K562 (cell line): ENCODE measurements around the gene LCMT2. TPM values are rescaled to one million over a fixed set of nuclear protein-coding genes. Genes with fewer than 3 reads are reported as not detected.

ENCODE experiments used
- ARHGAP35 ChIP-seq: fragments of 450-650 bp; IDR thresholded peaks from 2 replicates; pipeline ENCODE4 v1.6.1; 2018; ENCODE audit not compliant: partially characterized antibody
- BACH1 ChIP-seq: fragments of 200-800 bp; sonication (Bioruptor generic); IDR thresholded peaks from 2 replicates; pipeline ENCODE4 v1.6.1; 2016; ENCODE audit warnings: missing genetic modification characterization, missing compliant biosample characterization
- BHLHE40 ChIP-seq: IDR thresholded peaks from 2 replicates; pipeline ENCODE4 v1.6.1; 2011; ENCODE audit warnings: low read length, improper control_type of control experiment
- BRCA1 ChIP-seq, 2 experiments: fragments of 450-650 bp in 1 of 2; sonication (generic) in 1 of 2; formaldehyde crosslinking in 1 of 2; IDR thresholded peaks; 2 replicates each; pipeline versions ENCODE4 v1.5.0 to v1.6.1; 2017 to 2020; ENCODE audit warnings: mild to moderate bottlenecking in 1 of 2, missing genetic modification reagents in 1 of 2
- BRD4 ChIP-seq: fragments of 200-600 bp; sonication (generic); IDR thresholded peaks from 2 replicates; pipeline ENCODE4 v1.6.1; 2017; ENCODE audit warnings: inconsistent platforms
- ETS1 ChIP-seq: conservative IDR thresholded peaks from 2 replicates; pipeline ENCODE4 v1.6.1; 2011; ENCODE audit warnings: low read depth, mild to moderate bottlenecking, low read length; ENCODE audit not compliant: control insufficient read depth
- ETV1 ChIP-seq: fragments of 450-650 bp; conservative IDR thresholded peaks from 2 replicates; pipeline ENCODE4 v1.6.1; 2016; ENCODE audit warnings: missing genetic modification characterization, control low read depth, low read depth, missing compliant biosample characterization
- RBM34 ChIP-seq: fragments of 200-400 bp; formaldehyde crosslinking; IDR thresholded peaks from 2 replicates; pipeline ENCODE4 v1.6.1; 2018; ENCODE audit warnings: low read length, borderline replicate concordance; ENCODE audit not compliant: insufficient read depth
- RNF2 ChIP-seq: sonication (generic); IDR thresholded peaks from 2 replicates; pipeline ENCODE4 v1.6.1; 2016
- SAP30 ChIP-seq: fragments of 200-600 bp; sonication (generic); IDR thresholded peaks from 2 replicates; pipeline ENCODE4 v1.6.1; 2012; ENCODE audit warnings: borderline replicate concordance, low read depth, mild to moderate bottlenecking, moderate library complexity, low read length, control low read depth, inconsistent platforms; ENCODE audit not compliant: insufficient read depth, poor library complexity, severe bottlenecking
- SNRNP70 ChIP-seq: fragments of 200-400 bp; formaldehyde crosslinking; optimal IDR thresholded peaks from 2 replicates; pipeline ENCODE3; 2017; ENCODE audit warnings: low read depth, low read length
- TCFL5 ChIP-seq: fragments of 250-450 bp; sonication (Bioruptor Pico); conservative IDR thresholded peaks from 2 replicates; pipeline ENCODE4 v1.6.1; 2021; ENCODE audit warnings: mild to moderate bottlenecking, moderate library complexity, matching md5 sums
- XRCC5 ChIP-seq: fragments of 200-400 bp; formaldehyde crosslinking; IDR thresholded peaks from 2 replicates; pipeline ENCODE4 v1.6.1; 2017; ENCODE audit warnings: low read depth, mild to moderate bottlenecking, low read length
- ZNF347 ChIP-seq: fragments of 450-650 bp; formaldehyde crosslinking; IDR thresholded peaks from 2 replicates; pipeline ENCODE4 v1.4.0; 2020; ENCODE audit warnings: low read depth, mild to moderate bottlenecking, moderate library complexity
- polyA plus RNA-seq, 8 experiments: library from polyadenylated mRNA; depleted of rRNA in 4 of 8; stranded (reverse) in 5 of 8; unstranded in 3 of 8; fragments of >200 nt; fragmentation: Nextera tagmentation in 2 of 8; fragmentation: Illumina TruSeq in 1 of 8; extraction: Ambion mirVana in 2 of 8; extraction: Trizol in 1 of 8; gene quantifications; 2 replicates each; pipeline versions ENCODE4 v1.2.1 to v1.2.3, GENCODE V29; 2011 to 2014; ENCODE audit warnings: inconsistent platforms in 1 of 8, missing spikeins in 1 of 8
- total RNA-seq, 7 experiments: library from RNA; depleted of rRNA in 6 of 7; stranded (reverse); fragments of >200 nt in 6 of 7; fragmentation: Illumina TruSeq in 2 of 7; extraction: Trizol in 2 of 7; gene quantifications; 2 replicates each; pipeline versions ENCODE4 v1.2.1 to v1.2.3, GENCODE V29; 2011 to 2021; ENCODE audit warnings: low replicate concordance in 1 of 7
- TF ChIP-seq, protein P1 (sequence below): fragments of 250-450 bp; sonication (Bioruptor Pico); IDR thresholded peaks from 2 replicates; pipeline ENCODE4 v1.4.0; 2020; ENCODE audit warnings: mild to moderate bottlenecking, moderate library complexity, borderline replicate concordance
- TF ChIP-seq, protein P2 (sequence below): fragments of 250-450 bp; sonication (Bioruptor Pico); IDR thresholded peaks from 2 replicates; pipeline ENCODE4 v1.8.0; 2022; ENCODE audit warnings: inconsistent platforms, mild to moderate bottlenecking, moderate library complexity, borderline replicate concordance
- TF ChIP-seq, protein P3 (sequence below): sonication (generic); formaldehyde crosslinking; IDR thresholded peaks from 2 replicates; pipeline ENCODE4 v1.9.0; 2022; ENCODE audit warnings: mild to moderate bottlenecking, missing genetic modification reagents

LCMT2 gene
- total and polyA plus RNA-seq, 9 of the 15 experiments (the other 6 are each of a cell fraction or from before 2014, with no cell fraction given) = 2.5 to 22.3 (median 15.2) TPM

- TF ChIP-seq, protein P1, sequence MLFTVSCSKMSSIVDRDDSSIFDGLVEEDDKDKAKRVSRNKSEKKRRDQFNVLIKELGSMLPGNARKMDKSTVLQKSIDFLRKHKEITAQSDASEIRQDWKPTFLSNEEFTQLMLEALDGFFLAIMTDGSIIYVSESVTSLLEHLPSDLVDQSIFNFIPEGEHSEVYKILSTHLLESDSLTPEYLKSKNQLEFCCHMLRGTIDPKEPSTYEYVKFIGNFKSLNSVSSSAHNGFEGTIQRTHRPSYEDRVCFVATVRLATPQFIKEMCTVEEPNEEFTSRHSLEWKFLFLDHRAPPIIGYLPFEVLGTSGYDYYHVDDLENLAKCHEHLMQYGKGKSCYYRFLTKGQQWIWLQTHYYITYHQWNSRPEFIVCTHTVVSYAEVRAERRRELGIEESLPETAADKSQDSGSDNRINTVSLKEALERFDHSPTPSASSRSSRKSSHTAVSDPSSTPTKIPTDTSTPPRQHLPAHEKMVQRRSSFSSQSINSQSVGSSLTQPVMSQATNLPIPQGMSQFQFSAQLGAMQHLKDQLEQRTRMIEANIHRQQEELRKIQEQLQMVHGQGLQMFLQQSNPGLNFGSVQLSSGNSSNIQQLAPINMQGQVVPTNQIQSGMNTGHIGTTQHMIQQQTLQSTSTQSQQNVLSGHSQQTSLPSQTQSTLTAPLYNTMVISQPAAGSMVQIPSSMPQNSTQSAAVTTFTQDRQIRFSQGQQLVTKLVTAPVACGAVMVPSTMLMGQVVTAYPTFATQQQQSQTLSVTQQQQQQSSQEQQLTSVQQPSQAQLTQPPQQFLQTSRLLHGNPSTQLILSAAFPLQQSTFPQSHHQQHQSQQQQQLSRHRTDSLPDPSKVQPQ (CRISPR knock-in tag) = no peak
- TF ChIP-seq, protein P2, sequence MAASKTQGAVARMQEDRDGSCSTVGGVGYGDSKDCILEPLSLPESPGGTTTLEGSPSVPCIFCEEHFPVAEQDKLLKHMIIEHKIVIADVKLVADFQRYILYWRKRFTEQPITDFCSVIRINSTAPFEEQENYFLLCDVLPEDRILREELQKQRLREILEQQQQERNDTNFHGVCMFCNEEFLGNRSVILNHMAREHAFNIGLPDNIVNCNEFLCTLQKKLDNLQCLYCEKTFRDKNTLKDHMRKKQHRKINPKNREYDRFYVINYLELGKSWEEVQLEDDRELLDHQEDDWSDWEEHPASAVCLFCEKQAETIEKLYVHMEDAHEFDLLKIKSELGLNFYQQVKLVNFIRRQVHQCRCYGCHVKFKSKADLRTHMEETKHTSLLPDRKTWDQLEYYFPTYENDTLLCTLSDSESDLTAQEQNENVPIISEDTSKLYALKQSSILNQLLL (CRISPR knock-in tag) = no peak
- TF ChIP-seq ARHGAP35 = no peak
- TF ChIP-seq BRD4 = no peak
- TF ChIP-seq, protein P3, sequence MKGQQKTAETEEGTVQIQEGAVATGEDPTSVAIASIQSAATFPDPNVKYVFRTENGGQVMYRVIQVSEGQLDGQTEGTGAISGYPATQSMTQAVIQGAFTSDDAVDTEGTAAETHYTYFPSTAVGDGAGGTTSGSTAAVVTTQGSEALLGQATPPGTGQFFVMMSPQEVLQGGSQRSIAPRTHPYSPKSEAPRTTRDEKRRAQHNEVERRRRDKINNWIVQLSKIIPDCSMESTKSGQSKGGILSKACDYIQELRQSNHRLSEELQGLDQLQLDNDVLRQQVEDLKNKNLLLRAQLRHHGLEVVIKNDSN (CRISPR knock-in tag) = no peak; the same call in 1 of the 2 replicates
- TF ChIP-seq BACH1 = no peak
- TF ChIP-seq RBM34 = no peak
- TF ChIP-seq SNRNP70 = no peak
- 0 out of 2 replicates have a peak, but pooled peaks have one; percentile 40 for TF ChIP-seq ETS1
- TF ChIP-seq ETV1 (tag) = peak; percentile 3; the same call in 1 of the 2 replicates
- TF ChIP-seq TCFL5 (CRISPR knock-in tag) = no peak
- no peak for TF ChIP-seq RNF2
- peak; percentile 50 for TF ChIP-seq SAP30
- TF ChIP-seq ZNF347 (CRISPR knock-in tag) = no peak
- no peak for TF ChIP-seq XRCC5
- TF ChIP-seq BRCA1 (IDR thresholded peaks at IDR 0.05) = no peak
- TF ChIP-seq BRCA1 (CRISPR knock-in tag; IDR thresholded peaks at IDR 0.05) = no peak
- TF ChIP-seq BHLHE40 = peak; percentile 40; the same call in 1 of the 2 replicates
These were observed 40.9 kb upstream of the LCMT2 start, which contains the start of the genes TUBGCP4 and ZSCAN29 (continued) for GRCh38 chr15:43370975-43371974.
